ENCODE data around the gene CDCA7.

The CDCA7 gene

DNA sequence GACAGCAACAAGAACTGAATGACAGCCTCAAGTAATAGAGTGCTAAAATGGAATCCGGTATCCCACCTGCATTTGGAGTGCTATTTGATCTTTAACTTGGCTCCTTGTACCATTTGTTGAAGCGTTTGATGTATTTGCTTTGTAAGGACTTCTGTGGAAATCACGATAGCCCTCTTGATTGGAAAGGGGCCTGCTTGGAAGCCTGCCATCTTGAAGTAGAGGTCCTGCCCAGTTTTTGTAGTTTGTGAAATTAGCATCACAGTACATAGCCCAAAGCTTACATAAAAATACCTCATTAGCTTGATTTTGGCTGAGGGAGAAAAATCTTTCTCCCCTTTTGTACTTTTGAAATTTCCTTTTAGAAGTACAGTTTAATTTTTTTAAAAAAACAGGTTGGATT is 2.7 kb downstream of the CDCA7 start:
- ATAC-seq, result no peak
- TF ChIP-seq BACH2 (CRISPR knock-in tag; IDR thresholded peaks at IDR 0.05; ENCODE audit: borderline replicate concordance) (no peak), ZFP3 (CRISPR knock-in tag; IDR thresholded peaks at IDR 0.05) (no peak), TCF4 (CRISPR knock-in tag; IDR thresholded peaks at IDR 0.05; ENCODE audit: borderline replicate concordance) (no peak), GLIS3 (CRISPR knock-in tag; IDR thresholded peaks at IDR 0.05) (no peak), PPARA (CRISPR knock-in tag; IDR thresholded peaks at IDR 0.05; ENCODE audit: borderline replicate concordance) (no peak), ESRRG (CRISPR knock-in tag; IDR thresholded peaks at IDR 0.05) (no peak)
- TF ChIP-seq, protein P1, sequence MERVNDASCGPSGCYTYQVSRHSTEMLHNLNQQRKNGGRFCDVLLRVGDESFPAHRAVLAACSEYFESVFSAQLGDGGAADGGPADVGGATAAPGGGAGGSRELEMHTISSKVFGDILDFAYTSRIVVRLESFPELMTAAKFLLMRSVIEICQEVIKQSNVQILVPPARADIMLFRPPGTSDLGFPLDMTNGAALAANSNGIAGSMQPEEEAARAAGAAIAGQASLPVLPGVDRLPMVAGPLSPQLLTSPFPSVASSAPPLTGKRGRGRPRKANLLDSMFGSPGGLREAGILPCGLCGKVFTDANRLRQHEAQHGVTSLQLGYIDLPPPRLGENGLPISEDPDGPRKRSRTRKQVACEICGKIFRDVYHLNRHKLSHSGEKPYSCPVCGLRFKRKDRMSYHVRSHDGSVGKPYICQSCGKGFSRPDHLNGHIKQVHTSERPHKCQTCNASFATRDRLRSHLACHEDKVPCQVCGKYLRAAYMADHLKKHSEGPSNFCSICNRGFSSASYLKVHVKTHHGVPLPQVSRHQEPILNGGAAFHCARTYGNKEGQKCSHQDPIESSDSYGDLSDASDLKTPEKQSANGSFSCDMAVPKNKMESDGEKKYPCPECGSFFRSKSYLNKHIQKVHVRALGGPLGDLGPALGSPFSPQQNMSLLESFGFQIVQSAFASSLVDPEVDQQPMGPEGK (CRISPR knock-in tag; IDR thresholded peaks at IDR 0.05; ENCODE audit: borderline replicate concordance), result no peak
- TF ChIP-seq, protein P2, sequence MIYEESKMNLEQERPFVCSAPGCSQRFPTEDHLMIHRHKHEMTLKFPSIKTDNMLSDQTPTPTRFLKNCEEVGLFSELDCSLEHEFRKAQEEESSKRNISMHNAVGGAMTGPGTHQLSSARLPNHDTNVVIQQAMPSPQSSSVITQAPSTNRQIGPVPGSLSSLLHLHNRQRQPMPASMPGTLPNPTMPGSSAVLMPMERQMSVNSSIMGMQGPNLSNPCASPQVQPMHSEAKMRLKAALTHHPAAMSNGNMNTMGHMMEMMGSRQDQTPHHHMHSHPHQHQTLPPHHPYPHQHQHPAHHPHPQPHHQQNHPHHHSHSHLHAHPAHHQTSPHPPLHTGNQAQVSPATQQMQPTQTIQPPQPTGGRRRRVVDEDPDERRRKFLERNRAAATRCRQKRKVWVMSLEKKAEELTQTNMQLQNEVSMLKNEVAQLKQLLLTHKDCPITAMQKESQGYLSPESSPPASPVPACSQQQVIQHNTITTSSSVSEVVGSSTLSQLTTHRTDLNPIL (CRISPR knock-in tag; IDR thresholded peaks at IDR 0.05; ENCODE audit: low read depth), result no peak

DNA sequence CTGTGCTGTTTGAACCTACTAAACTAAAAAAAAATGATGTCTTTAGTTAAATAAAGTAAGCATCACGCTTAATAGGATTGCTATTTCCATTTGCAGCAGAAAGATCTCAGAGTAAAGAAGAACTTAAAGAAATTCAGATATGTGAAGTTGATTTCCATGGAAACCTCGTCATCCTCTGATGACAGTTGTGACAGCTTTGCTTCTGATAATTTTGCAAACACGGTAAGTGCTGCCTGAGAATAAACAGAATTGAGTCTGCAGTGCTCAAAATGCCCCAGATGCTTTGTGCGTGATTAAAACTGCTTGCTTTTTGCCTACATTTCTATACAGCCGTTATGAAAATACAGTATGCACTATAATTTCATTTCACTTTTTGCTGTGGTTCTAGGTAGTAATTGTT is 3.9 kb downstream of the CDCA7 start:
- TF ChIP-seq ARNTL (CRISPR knock-in tag; IDR thresholded peaks at IDR 0.05; ENCODE audit: borderline replicate concordance, low read depth) (no peak), ZC3H10 (CRISPR knock-in tag; IDR thresholded peaks at IDR 0.05) (no peak), OSR1 (CRISPR knock-in tag; IDR thresholded peaks at IDR 0.05) (no peak), ZNF565 (CRISPR knock-in tag; conservative IDR thresholded peaks at IDR 0.05; ENCODE audit: low read depth) (no peak), PPARA (CRISPR knock-in tag; IDR thresholded peaks at IDR 0.05; ENCODE audit: borderline replicate concordance) (no peak), RARB (CRISPR knock-in tag; IDR thresholded peaks at IDR 0.05) (no peak), ZNF8 (CRISPR knock-in tag; IDR thresholded peaks at IDR 0.05) (no peak), ISL1 (CRISPR knock-in tag; IDR thresholded peaks at IDR 0.05) (no peak), ZFP3 (CRISPR knock-in tag; IDR thresholded peaks at IDR 0.05) (no peak), BACH2 (CRISPR knock-in tag; IDR thresholded peaks at IDR 0.05; ENCODE audit: borderline replicate concordance) (no peak)
- TF ChIP-seq, protein P2 (CRISPR knock-in tag; IDR thresholded peaks at IDR 0.05; ENCODE audit: low read depth), result no peak
- TF ChIP-seq, protein P1 (CRISPR knock-in tag; IDR thresholded peaks at IDR 0.05; ENCODE audit: borderline replicate concordance), result no peak
- TF ChIP-seq, protein P3, sequence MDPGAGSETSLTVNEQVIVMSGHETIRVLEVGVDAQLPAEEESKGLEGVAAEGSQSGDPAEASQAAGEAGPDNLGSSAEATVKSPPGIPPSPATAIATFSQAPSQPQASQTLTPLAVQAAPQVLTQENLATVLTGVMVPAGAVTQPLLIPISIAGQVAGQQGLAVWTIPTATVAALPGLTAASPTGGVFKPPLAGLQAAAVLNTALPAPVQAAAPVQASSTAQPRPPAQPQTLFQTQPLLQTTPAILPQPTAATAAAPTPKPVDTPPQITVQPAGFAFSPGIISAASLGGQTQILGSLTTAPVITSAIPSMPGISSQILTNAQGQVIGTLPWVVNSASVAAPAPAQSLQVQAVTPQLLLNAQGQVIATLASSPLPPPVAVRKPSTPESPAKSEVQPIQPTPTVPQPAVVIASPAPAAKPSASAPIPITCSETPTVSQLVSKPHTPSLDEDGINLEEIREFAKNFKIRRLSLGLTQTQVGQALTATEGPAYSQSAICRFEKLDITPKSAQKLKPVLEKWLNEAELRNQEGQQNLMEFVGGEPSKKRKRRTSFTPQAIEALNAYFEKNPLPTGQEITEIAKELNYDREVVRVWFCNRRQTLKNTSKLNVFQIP (CRISPR knock-in tag; IDR thresholded peaks at IDR 0.05; ENCODE audit: borderline replicate concordance, low read depth), result no peak
- TF ChIP-seq, protein P4, sequence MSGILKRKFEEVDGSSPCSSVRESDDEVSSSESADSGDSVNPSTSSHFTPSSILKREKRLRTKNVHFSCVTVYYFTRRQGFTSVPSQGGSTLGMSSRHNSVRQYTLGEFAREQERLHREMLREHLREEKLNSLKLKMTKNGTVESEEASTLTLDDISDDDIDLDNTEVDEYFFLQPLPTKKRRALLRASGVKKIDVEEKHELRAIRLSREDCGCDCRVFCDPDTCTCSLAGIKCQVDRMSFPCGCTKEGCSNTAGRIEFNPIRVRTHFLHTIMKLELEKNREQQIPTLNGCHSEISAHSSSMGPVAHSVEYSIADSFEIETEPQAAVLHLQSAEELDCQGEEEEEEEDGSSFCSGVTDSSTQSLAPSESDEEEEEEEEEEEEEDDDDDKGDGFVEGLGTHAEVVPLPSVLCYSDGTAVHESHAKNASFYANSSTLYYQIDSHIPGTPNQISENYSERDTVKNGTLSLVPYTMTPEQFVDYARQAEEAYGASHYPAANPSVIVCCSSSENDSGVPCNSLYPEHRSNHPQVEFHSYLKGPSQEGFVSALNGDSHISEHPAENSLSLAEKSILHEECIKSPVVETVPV (CRISPR knock-in tag; IDR thresholded peaks at IDR 0.05), result no peak
- no peak for ATAC-seq

DNA sequence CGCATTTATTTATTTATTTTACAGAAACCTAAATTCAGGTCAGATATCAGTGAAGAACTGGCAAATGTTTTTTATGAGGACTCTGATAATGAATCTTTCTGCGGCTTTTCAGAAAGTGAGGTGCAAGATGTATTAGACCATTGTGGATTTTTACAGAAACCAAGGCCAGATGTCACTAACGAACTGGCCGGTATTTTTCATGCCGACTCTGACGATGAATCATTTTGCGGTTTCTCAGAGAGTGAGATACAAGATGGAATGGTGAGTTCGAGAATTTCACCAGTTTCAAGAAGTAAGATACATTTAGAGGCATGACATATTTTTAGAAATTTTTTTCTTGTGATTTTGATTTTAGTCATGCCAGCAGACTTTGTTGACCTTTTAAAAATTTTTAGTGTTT is 4.6 kb downstream of the CDCA7 start:
- no peak for ATAC-seq
- TF ChIP-seq OSR1 (CRISPR knock-in tag; IDR thresholded peaks at IDR 0.05) (no peak), PPARA (CRISPR knock-in tag; IDR thresholded peaks at IDR 0.05; ENCODE audit: borderline replicate concordance) (no peak), TCF4 (CRISPR knock-in tag; IDR thresholded peaks at IDR 0.05; ENCODE audit: borderline replicate concordance) (no peak), GLIS3 (CRISPR knock-in tag; IDR thresholded peaks at IDR 0.05) (no peak), ZNF70 (CRISPR knock-in tag; IDR thresholded peaks at IDR 0.05) (no peak), ZNF565 (CRISPR knock-in tag; conservative IDR thresholded peaks at IDR 0.05; ENCODE audit: low read depth) (no peak), ARNTL (CRISPR knock-in tag; IDR thresholded peaks at IDR 0.05; ENCODE audit: borderline replicate concordance, low read depth) (no peak), ISL1 (CRISPR knock-in tag; IDR thresholded peaks at IDR 0.05) (no peak), ZFP3 (CRISPR knock-in tag; IDR thresholded peaks at IDR 0.05) (no peak), TOX (CRISPR knock-in tag; IDR thresholded peaks at IDR 0.05; ENCODE audit: borderline replicate concordance) (no peak), CSDC2 (CRISPR knock-in tag; IDR thresholded peaks at IDR 0.05) (no peak), ZFP30 (CRISPR knock-in tag; IDR thresholded peaks at IDR 0.05) (no peak)
- TF ChIP-seq, protein P3 (CRISPR knock-in tag; IDR thresholded peaks at IDR 0.05; ENCODE audit: borderline replicate concordance, low read depth), result no peak
- TF ChIP-seq, protein P4 (CRISPR knock-in tag; IDR thresholded peaks at IDR 0.05), result no peak
